H1 (cell line): Measurements from ENCODE around the gene FGGY. TPM values are rescaled to one million over a fixed set of nuclear protein-coding genes. Genes with fewer than 3 reads are reported as not detected.

Source experiments
- CTCF ChIA-PET: fragments of 300-600 bp; sonication (Branson Sonifier 250); formaldehyde crosslinking; loops from one replicate; lab custom pipeline; 2021; ENCODE audit not compliant: partially characterized antibody; lab: Charles Lee
- POLR2A ChIA-PET: fragments of 300-600 bp; sonication (Branson Sonifier 250); formaldehyde crosslinking; loops from one replicate; lab custom pipeline; 2021; ENCODE audit warnings: inconsistent platforms; ENCODE audit not compliant: partially characterized antibody; lab: Charles Lee
- DNase-seq, 2 experiments: peaks; one replicate each; pipeline versions ENCODE4 v3.0.0 to v3.0.0-alpha.2; 2010 to 2022; ENCODE audit warnings: low spot score in 2 of 2, low read depth in 1 of 2, mixed read lengths in 1 of 2
- FAIRE-seq: peaks from 2 replicates; lab custom pipeline; 2011; peaks lifted over from hg19 to GRCh38; lab: Jason Lieb, UNC
- H2AFZ ChIP-seq: 2 replicates; pipeline ENCODE4 v1.8.1; 2012; ENCODE audit warnings: low read length, inconsistent platforms
- H2AK5ac ChIP-seq: 2 replicates; pipeline ENCODE4 v1.6.1; 2013; ENCODE audit warnings: low read depth, low read length
- H2BK120ac ChIP-seq: replicated peaks from 2 replicates; pipeline ENCODE3; 2013; ENCODE audit warnings: low read depth, low read length, inconsistent platforms
- H2BK12ac ChIP-seq: 2 replicates; pipeline ENCODE4 v1.6.1; 2013; ENCODE audit warnings: low read depth, low read length
- H2BK15ac ChIP-seq: 2 replicates; pipeline ENCODE4 v1.6.1; 2013; ENCODE audit warnings: low read length
- H2BK20ac ChIP-seq: 2 replicates; pipeline ENCODE4 v1.6.1; 2013; ENCODE audit warnings: low read length
- H2BK5ac ChIP-seq: 2 replicates; pipeline ENCODE4 v1.6.1; 2013; ENCODE audit warnings: low read depth, low read length
- H3K14ac ChIP-seq: 2 replicates; pipeline ENCODE4 v1.6.1; 2013; ENCODE audit warnings: inconsistent platforms; ENCODE audit not compliant: insufficient read length
- H3K18ac ChIP-seq: 2 replicates; pipeline ENCODE4 v1.6.1; 2013; ENCODE audit warnings: low read length; ENCODE audit errors: extremely low read depth
- H3K23ac ChIP-seq: 2 replicates; pipeline ENCODE4 v1.6.1; 2013; ENCODE audit warnings: inconsistent platforms; ENCODE audit not compliant: insufficient read length
- H3K23me2 ChIP-seq: 2 replicates; pipeline ENCODE4 v1.6.1; 2013; ENCODE audit warnings: low read depth, low read length
- H3K27ac ChIP-seq: 2 replicates; pipeline ENCODE4 v1.6.1; 2011; ENCODE audit warnings: low read depth, low read length, inconsistent platforms
- H3K27me3 ChIP-seq, 4 experiments: replicated peaks in 1 of 4; 1 replicate in 1 of 4; 2 replicates in 3 of 4; pipeline versions ENCODE4 v1.6.1 to v1.8.1; 2011 to 2013; ENCODE audit warnings: low read length in 3 of 4, mild to moderate bottlenecking in 3 of 4, inconsistent platforms in 2 of 4, mixed read lengths in 2 of 4, moderate library complexity in 1 of 4; ENCODE audit not compliant: control insufficient read depth in 3 of 4, insufficient read depth in 3 of 4; ENCODE audit errors: extremely low read depth in 1 of 4
- H3K36me3 ChIP-seq, 4 experiments: 2 replicates each; pipeline versions ENCODE4 v1.6.1 to v1.8.1; 2011 to 2013; ENCODE audit warnings: mild to moderate bottlenecking in 4 of 4, low read length in 3 of 4, moderate library complexity in 2 of 4, control low read depth in 1 of 4, inconsistent platforms in 1 of 4; ENCODE audit not compliant: insufficient read depth in 4 of 4, control insufficient read depth in 2 of 4
- H3K4ac ChIP-seq: replicated peaks from 2 replicates; pipeline ENCODE3; 2013; ENCODE audit warnings: low read length, low read depth, mixed read lengths, inconsistent platforms; ENCODE audit not compliant: insufficient read length
- H3K4me1 ChIP-seq, 4 experiments: replicated peaks in 1 of 4; 1 replicate in 1 of 4; 2 replicates in 3 of 4; pipeline versions ENCODE4 v1.6.1 to v1.8.1; 2011 to 2013; ENCODE audit warnings: low read length in 3 of 4, inconsistent platforms in 2 of 4, mixed read lengths in 1 of 4; ENCODE audit not compliant: insufficient read depth in 4 of 4, control insufficient read depth in 3 of 4
- H3K4me2 ChIP-seq, 2 experiments: 2 replicates each; pipeline versions ENCODE4 v1.6.1 to v1.8.1; 2011 to 2013; ENCODE audit warnings: low read depth in 2 of 2, low read length in 2 of 2, control low read depth in 1 of 2, inconsistent platforms in 1 of 2, mild to moderate bottlenecking in 1 of 2; ENCODE audit not compliant: insufficient read depth in 1 of 2
- H3K4me3 ChIP-seq, 4 experiments: fragments of 200-600, 300-600 bp in 1 of 4; sonication (generic), shearing (Covaris generic), sonication (Bioruptor Twin) in 1 of 4; 2 replicates each; pipeline versions ENCODE4 v1.5.1 to v1.8.1; 2011 to 2016; ENCODE audit warnings: low read length in 4 of 4, low read depth in 3 of 4, control low read depth in 2 of 4, inconsistent platforms in 2 of 4, mild to moderate bottlenecking in 2 of 4, mixed read lengths in 1 of 4, moderate library complexity in 1 of 4; ENCODE audit not compliant: insufficient read depth in 2 of 4; ENCODE audit errors: extremely low read depth in 1 of 4
- H3K56ac ChIP-seq: replicated peaks from 2 replicates; pipeline ENCODE3; 2013; ENCODE audit warnings: low read depth, mild to moderate bottlenecking, mixed read lengths, low read length, inconsistent platforms; ENCODE audit not compliant: insufficient read length
- H3K79me1 ChIP-seq: 2 replicates; pipeline ENCODE4 v1.6.1; 2013; ENCODE audit warnings: low read depth, low read length, control low read depth
- H3K79me2 ChIP-seq, 2 experiments: 2 replicates each; pipeline versions ENCODE4 v1.6.1 to v1.8.1; 2012 to 2013; ENCODE audit warnings: low read length in 2 of 2, mild to moderate bottlenecking in 2 of 2, inconsistent platforms in 1 of 2; ENCODE audit not compliant: insufficient read depth in 2 of 2, control insufficient read depth in 1 of 2
- H3K9ac ChIP-seq, 4 experiments: replicated peaks in 1 of 4; 1 replicate in 1 of 4; 2 replicates in 3 of 4; pipeline versions ENCODE4 v1.6.1 to v1.8.1; 2011 to 2013; ENCODE audit warnings: low read depth in 3 of 4, low read length in 3 of 4, control low read depth in 2 of 4, mild to moderate bottlenecking in 2 of 4, moderate library complexity in 2 of 4, inconsistent platforms in 1 of 4; ENCODE audit errors: extremely low read depth in 1 of 4
- H3K9me3 ChIP-seq, 2 experiments: 2 replicates each; pipeline versions ENCODE4 v1.6.1 to v1.8.1; 2012 to 2013; ENCODE audit warnings: mild to moderate bottlenecking in 2 of 2, moderate library complexity in 2 of 2, control low read depth in 1 of 2, inconsistent platforms in 1 of 2, low read depth in 1 of 2, low read length in 1 of 2, mixed read lengths in 1 of 2; ENCODE audit not compliant: insufficient read depth in 2 of 2
- H4K20me1 ChIP-seq, 2 experiments: replicated peaks in 1 of 2; 2 replicates each; pipeline versions ENCODE3 to v1.8.1; 2011 to 2013; ENCODE audit warnings: inconsistent platforms in 2 of 2, low read length in 2 of 2, mild to moderate bottlenecking in 1 of 2; ENCODE audit not compliant: insufficient read depth in 2 of 2, control insufficient read depth in 1 of 2
- H4K5ac ChIP-seq: 2 replicates; pipeline ENCODE4 v1.6.1; 2013; ENCODE audit warnings: low read length, low read depth, mixed read lengths, inconsistent platforms; ENCODE audit not compliant: insufficient read length
- H4K8ac ChIP-seq: 2 replicates; pipeline ENCODE4 v1.8.0; 2013; ENCODE audit warnings: mild to moderate bottlenecking, moderate library complexity, low read length, inconsistent platforms; ENCODE audit not compliant: insufficient read depth; ENCODE audit errors: extremely low read depth
- H4K91ac ChIP-seq: replicated peaks from 2 replicates; pipeline ENCODE3; 2013; ENCODE audit warnings: low read length, mixed read lengths, inconsistent platforms; ENCODE audit not compliant: insufficient read length
- EGR1 ChIP-seq: IDR thresholded peaks from 2 replicates; pipeline ENCODE4 v1.6.1; 2011; ENCODE audit warnings: low read depth, low read length, borderline replicate concordance
- HDAC2 ChIP-seq, 2 experiments: fragments of 300-600 bp in 1 of 2; sonication (generic) in 1 of 2; IDR thresholded peaks; 2 replicates each; pipeline ENCODE4 v1.6.1; 2011 to 2012; ENCODE audit warnings: low read depth in 2 of 2, low read length in 2 of 2, mild to moderate bottlenecking in 2 of 2, moderate library complexity in 2 of 2, borderline replicate concordance in 1 of 2, inconsistent platforms in 1 of 2
- POU5F1 ChIP-seq: IDR thresholded peaks from 2 replicates; pipeline ENCODE4 v1.6.1; 2011; ENCODE audit warnings: low read depth, mild to moderate bottlenecking, low read length, moderate library complexity
- SAP30 ChIP-seq: fragments of 300-600 bp; sonication (generic); IDR thresholded peaks from 2 replicates; pipeline ENCODE4 v1.7.1; 2012; ENCODE audit warnings: low read length, moderate library complexity, mild to moderate bottlenecking, inconsistent platforms; ENCODE audit not compliant: insufficient read depth, insufficient replicate concordance
- polyA plus RNA-seq, 7 experiments: library from polyadenylated mRNA; depleted of rRNA in 3 of 7; stranded (reverse) in 5 of 7; unstranded in 2 of 7; fragments of >200 nt in 5 of 7; fragments of 200-250 nt in 2 of 7; gene quantifications; 1 replicate in 5 of 7; 2 replicates in 1 of 7; 4 replicates in 1 of 7; pipeline versions ENCODE4 v1.2.1 to v1.2.3, GENCODE V29; 2011 to 2013; ENCODE audit warnings: missing spikeins in 2 of 7, mixed read lengths in 2 of 7
- total RNA-seq: library from RNA; stranded (reverse); fragmentation: NEBNext Ultra II Directional; extraction: Animal tissue kit (Norgen Biotek cat#: 25700); gene quantifications from 2 replicates; pipeline ENCODE4 v1.2.1, GENCODE V29; 2021
- TF ChIP-seq, protein P1 (sequence below): IDR thresholded peaks from 2 replicates; pipeline ENCODE4 v1.6.1; 2011; ENCODE audit warnings: low read depth, mild to moderate bottlenecking, low read length; ENCODE audit not compliant: insufficient read depth

Gene FGGY
- total and polyA plus RNA-seq, 2 of the 8 experiments (the other 6 are each of a cell fraction or from before 2014, with no cell fraction given) = 10.3 to 12.5 TPM

DNA sequence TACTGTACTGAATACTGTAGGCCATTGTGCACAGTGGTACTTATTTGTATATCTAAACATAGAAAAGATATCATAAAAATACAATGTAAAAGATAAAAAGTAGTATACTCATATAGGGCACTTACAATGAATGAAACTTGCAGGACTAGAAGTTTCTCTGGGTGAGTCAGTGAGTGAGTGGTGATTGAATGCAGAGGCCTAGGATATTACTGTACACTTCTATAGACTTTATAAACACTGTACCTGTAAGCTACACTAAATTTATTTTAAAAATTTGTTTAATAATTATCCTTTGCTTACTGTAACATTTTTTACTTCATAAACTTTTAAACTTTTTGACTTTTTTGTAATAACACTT, 82.5 kb downstream of the FGGY start:
- no peaks in the 10 kb centered on the region for H3K79me2 ChIP-seq
- ChIA-PET POLR2A (no interaction called here), CTCF (no interaction called here)
- H4K91ac ChIP-seq = no peak overlapping the region
- no peaks in the 10 kb centered on the region; the same call in 1 of the 2 replicates for H3K23me2 ChIP-seq
- H3K14ac ChIP-seq = no peak overlapping the region
- no peaks in the 10 kb centered on the region for H3K36me3 ChIP-seq
- no peak overlapping the region for H3K23ac ChIP-seq
- H2AFZ ChIP-seq = no peak overlapping the region
- H3K9me3 ChIP-seq = no peaks in the 10 kb centered on the region
- H2AK5ac ChIP-seq = no peak overlapping the region
- peaks cover 1 to 8% (median 3%) of the 10 kb centered on the region in 4 experiments; a peak in 3 of 7 replicates for H3K4me1 ChIP-seq
- DNase-seq (no peak), FAIRE-seq (no peak)
- no peak overlapping the region for H3K27ac ChIP-seq
- H2BK120ac ChIP-seq = no peak overlapping the region
- H2BK5ac ChIP-seq = no peak overlapping the region
- no peak overlapping the region for H3K18ac ChIP-seq
- H3K79me1 ChIP-seq = no peaks in the 10 kb centered on the region; the same call in 1 of the 2 replicates
- H3K9ac ChIP-seq = no peak overlapping the region
- H3K56ac ChIP-seq = no peak overlapping the region
- H2BK20ac ChIP-seq = no peak overlapping the region
- H3K4me2 ChIP-seq = no peak overlapping the region
- no peaks in the 10 kb centered on the region for H4K20me1 ChIP-seq
- no peak overlapping the region for H2BK12ac ChIP-seq
- H4K8ac ChIP-seq = no peak overlapping the region
- no peak overlapping the region for H3K4ac ChIP-seq
- no peak overlapping the region for H4K5ac ChIP-seq
- H2BK15ac ChIP-seq = no peak overlapping the region
- no peak overlapping the region for H3K4me3 ChIP-seq
- H3K27me3 ChIP-seq = no peaks in the 10 kb centered on the region
- no peak for TF ChIP-seq HDAC2 (IDR thresholded peaks at IDR 0.05; ENCODE audit: borderline replicate concordance in 1 of 2, low read depth in 2 of 2, low read length in 2 of 2)
- no peak for TF ChIP-seq SAP30
- TF ChIP-seq, protein P1, sequence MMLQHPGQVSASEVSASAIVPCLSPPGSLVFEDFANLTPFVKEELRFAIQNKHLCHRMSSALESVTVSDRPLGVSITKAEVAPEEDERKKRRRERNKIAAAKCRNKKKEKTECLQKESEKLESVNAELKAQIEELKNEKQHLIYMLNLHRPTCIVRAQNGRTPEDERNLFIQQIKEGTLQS = no peak
- TF ChIP-seq POU5F1 = no peak
- no peak for TF ChIP-seq EGR1
